HG03095 (cell line): ENCODE data around the gene EOLA1.
"Not testable (repeated sequence)": the region's sequence is repeated elsewhere in the genome, so short reads cannot be mapped to it uniquely, and the experiment has no call there.

Experiments
- ATAC-seq: cut with Tn5 transposase; IDR thresholded peaks from one replicate; pipeline ENCODE4 v1.9.1; 2021; ENCODE audit warnings: moderate library complexity; ENCODE audit not compliant: unreplicated experiment

EOLA1 gene

DNA sequence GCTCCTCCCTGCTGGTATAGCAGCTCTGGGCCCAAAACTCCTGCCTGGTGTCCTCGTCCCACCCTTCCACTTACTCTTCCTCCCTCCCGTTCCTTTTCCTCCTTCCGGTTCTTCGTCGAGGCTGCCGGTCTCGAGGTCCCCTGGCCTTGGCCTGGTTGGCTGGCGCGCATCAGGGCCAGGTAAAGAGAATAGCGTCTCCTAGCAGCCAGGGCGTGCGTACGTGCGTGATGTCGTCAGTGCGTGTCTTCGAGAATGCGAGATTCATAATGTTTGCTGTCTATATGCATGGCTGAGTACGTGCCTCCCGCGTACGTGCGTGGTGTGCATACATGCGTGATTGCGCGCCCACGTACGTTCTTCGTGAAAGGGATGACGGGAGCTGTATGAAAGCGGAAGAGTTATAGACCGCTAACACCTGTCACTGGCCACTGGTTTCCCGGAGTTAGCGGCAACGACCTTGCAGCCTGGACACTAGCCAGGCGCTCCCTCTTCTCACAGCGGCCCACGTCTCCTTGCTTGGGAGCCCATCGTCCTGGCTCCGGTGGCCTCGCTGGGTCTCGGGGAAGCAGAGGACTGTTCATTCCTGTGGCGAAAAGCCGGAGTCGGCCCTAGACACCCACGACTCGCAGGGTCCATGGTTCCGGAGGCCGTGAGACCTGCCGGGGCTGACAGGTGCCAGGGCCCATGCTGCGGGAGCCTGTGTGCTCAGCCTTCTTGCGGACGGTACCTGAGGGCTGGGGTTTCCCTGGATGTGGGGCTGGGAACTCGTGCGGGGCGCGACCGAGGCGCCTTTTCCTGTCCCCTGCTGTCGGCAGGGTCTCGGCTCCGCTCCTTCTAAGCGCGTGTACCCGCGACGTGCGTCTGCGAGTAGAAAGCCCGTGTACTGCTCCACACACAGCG, at the start of gene EOLA1:
Gene EOLA1 (plus strand): TSS at position 392 of the 900 bp plus-strand sequence. CDS start 4,619 bp downstream, outside the sequence.
- peak; percentile 73 for ATAC-seq

DNA sequence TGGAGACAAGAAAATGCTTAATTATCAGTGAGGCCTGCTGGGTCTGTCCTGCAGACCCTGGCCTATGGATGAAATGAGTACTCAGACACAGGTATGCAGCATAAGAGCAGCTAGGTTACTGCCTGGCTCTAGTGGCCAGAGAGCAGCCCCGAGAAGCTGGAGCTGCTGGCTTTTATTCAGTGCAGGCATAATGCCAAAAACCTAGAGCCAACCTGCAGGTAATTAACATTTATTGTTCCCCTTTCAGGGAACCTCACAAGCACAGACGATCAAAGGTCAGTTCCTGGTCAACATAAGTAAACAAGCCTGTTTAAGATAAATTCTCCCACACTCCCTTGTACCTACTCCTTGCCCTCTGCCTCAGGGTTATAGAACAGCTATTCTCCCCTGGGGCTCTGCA, 49.0 kb upstream of the EOLA1 start:
- ATAC-seq: no peak

DNA sequence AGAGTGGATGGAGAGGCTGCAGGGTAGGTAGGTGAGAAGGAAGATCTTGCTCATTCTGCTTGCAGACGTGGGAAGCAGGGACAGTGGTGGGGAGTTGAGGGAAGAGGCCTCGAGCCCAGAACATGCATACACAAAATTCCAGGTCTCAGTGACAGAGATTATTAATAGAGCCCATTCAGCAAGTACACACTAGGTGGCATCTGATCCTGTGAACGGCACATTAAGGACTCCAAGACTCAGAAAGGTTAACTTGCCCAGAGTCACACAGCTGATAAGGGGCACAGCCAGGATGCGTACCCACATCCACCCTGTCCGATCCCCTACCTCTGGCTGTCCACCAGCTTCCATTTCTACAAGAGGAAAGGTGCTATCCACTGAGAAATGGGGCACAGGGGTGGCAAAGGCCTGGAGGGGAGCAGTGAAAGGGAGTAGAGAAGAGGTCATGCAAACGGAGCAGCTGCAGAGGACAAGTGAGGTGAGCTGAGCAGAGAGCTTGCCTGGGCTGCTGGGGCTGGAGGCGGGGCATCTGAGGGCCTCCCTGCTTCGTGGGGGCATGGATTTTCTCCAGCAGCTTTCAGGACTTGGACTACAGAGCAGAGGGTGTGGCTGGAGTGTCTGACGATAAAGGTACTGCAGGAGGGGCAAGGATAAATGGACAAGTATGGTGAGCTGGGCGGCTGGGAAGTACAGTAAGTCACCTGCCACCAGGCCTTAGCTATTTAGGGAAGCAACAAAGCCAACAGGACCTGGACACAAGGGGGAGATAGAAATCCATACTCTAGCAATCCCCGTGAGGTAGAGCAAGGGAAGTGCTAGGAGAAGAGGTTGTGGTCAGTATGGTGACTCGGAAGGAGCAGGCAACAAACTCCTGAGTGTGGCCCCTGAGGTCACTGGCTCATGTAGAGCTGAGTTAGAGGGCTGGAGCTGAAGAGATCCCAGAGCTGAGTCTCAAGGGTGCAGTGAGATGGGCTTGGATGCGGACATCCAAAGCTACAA, 46.9 kb upstream of the EOLA1 start:
- ATAC-seq: no peak

DNA sequence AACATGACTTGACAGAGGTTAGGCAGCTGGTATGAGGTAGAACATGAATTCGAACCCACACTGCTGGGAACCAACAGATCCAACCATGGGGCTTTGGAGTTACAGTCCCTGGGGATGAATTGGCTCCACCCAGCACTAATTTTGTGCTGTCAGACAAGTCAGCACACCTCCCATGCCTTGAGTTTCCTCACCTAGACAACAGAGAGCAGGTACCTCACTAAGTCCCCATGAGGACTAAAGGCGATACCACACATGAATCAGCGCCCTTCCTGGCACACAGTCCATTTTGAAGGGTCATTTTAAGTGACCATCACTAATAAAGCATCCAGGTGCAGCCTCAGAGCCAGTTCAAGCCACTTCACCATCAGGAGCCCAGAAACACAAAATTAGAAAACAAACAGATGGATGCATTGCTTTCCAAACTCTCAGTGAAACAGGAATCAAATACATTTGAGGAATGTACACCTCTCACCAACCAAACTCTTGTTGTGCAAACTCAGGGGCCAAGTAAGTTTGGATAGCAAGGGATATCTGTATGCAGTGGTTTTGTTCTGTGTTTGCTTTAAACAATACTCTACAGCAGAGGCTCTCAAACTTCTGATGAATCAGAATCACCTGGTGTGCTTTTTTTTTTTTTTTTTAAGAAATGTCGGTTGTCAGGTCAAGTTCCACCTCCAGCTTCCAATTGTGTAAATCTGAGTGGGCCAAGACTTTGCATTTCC, 45.8 kb upstream of the EOLA1 start:
- ATAC-seq: no peak

DNA sequence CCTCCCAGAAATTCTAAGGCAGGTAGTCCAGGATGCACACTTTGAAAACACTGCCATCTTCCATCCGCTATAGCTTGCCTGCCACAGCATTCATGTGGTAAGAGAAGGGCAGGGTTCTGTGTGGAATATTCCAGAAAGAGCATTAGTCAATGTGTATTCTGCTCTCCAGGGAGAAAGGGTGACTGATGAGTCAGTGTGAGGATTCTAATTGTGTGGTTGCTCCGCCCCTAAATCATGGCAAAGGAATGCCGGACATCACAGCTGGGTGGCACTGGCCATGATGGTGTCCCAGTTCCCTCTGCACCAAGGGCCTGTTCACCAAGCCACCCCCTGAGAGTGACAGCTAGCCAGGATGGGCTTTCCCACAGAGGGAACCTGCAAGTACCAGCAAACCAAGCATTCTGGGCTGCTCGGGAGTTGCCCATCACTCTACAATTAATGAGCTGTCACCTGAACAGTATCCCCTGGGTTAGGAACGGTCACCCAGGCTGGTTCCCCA, 45.2 kb upstream of the EOLA1 start:
- no peak for ATAC-seq

DNA sequence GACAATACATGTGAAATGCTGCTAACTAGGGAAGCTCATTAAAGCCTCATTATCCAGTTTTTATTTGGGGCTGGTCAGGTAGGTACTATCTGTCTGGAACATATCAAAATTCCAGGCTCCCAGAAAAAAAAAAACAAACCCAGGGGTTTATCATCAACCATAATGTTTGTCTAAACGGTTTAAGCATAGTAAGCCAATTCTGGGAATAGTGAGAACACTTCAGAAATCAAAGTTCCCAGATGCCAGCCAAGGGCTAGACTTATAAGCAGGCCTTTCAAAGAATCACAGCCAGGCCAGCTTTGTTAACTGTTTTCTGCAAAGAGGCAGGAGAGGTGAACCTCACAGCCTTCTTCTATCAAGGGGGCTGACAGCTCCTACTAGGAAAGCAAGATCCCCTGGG, 43.8 kb upstream of the EOLA1 start:
- no peak for ATAC-seq

DNA sequence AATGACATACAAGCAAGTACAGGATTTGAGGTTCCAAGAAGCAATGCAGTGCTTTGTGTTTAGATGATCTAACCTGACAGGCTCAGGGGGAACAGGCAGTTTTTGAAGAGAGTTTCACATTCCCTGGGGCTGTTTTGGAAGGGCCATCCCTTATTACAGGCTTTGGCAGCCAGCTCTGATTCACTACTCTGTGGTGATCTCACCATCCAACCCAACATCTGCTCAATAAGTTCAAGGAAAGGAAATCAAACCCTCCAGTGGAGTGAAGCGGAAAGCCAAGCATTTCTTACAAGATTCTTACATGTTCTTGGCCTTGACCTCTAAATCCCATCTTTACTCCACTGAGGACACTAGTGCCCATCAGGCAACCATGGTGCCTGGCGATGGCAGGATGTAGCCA, 43.2 kb upstream of the EOLA1 start:
- no peak for ATAC-seq

DNA sequence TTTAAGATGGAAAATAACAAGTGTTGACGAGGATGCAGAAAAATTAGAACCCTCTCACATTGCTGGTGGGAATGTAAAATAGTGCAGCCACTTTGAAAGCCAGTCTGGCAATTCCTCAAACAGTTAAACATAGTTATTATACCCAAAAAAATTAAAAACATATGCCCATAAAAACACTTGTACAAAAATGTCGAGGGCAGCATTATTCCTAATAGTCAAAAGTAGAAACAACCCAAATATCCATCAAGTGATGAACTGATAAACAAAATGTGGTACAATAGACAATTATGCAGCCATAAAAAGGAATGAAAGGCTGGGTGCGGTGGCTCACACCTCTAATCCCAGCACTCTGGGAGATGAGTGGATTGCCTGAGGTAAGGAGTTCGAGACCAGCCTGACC, 42.0 kb upstream of the EOLA1 start:
- ATAC-seq: no peak

DNA sequence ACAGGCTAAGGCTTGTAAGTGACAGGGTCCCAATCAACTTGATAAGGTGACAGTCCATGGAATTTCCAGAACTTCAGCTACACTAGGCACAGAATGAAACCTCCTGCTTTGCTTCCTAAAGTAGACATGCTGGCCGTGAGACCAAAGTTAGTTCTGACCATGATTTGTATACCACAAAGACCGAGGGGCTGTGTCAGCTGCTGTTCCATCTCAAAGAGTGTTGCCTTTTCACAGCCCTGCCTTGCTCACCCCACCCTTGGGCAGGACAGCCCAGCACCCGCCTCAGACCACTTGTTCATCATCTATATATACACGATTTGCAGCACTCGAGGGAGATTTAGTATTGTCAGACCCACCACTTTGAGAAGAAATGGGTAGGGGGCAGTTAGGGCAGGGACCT, 41.0 kb upstream of the EOLA1 start:
- no peak for ATAC-seq

DNA sequence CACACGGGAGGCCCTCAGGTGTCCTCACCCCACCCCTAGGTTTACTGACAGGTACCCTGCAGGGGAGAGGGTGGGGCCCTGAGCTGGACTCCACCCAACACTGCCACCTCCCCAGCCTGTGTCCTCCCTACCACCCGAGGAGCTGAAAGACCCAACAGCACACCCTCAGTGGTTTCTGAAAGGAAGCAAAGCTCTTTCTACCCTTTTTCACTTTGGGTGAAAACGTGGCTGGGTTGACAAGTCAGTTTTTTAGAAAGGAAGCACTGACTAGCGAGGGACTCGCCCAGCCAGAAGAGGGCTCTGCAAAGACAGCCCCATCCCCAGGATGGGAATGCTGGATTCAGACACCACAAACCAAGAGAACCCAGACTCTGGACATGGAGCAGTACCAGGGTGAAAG, 37.9 kb upstream of the EOLA1 start:
- ATAC-seq: not testable (repeated sequence)

DNA sequence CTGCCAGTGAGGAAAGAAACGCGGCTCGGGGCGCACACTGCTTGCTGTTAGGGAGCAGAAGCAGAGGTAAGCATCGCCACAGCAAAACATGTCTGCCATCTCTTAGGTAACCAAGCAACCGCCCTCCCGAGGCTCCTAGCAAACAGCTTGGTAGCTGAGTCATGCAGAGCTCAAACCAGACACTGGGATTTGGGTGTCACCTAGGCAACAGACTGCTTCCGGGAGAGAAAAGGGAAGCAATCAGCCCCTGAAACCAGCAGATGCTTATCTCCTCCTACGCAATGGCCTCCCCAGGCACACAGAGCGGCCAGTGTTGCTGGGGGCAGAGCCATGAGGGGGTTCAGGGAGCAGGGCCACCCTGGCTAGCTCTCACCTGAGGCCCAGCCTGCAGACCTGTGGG, 37.4 kb upstream of the EOLA1 start:
- ATAC-seq: peak; percentile 63

DNA sequence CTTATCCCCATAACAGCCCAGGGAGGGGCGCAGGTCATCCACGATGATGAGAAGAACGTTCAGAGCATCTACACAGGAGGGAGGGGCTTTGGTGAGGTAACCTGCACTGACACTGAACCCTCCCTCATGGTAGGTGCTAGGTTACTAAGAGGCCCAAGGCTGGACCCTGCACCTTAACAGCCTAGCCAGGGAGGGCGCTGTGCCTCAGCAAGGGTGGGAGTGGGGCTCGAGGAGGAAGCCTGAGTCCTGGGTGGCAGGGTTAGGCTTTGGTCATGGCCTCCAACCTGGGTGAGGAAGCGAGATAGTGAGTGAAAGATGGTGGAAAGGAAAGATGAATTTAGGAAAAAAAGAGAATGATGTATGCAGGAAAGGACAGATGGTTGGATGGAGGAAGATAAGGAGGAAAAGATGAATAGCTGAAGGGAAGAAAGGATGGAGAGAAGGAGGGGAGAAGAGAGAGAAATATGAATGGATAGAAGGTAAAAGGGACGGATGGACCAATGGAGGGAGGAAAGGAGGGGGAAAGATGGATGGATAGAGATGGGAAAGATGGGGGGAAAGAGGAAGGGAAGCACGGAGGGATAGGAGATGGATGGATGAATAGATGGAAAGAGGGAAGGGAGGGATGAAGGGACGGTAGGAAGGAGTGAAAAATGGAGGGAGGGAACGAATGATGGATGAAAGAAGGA, 36.4 kb upstream of the EOLA1 start:
- peak; percentile 42 for ATAC-seq

DNA sequence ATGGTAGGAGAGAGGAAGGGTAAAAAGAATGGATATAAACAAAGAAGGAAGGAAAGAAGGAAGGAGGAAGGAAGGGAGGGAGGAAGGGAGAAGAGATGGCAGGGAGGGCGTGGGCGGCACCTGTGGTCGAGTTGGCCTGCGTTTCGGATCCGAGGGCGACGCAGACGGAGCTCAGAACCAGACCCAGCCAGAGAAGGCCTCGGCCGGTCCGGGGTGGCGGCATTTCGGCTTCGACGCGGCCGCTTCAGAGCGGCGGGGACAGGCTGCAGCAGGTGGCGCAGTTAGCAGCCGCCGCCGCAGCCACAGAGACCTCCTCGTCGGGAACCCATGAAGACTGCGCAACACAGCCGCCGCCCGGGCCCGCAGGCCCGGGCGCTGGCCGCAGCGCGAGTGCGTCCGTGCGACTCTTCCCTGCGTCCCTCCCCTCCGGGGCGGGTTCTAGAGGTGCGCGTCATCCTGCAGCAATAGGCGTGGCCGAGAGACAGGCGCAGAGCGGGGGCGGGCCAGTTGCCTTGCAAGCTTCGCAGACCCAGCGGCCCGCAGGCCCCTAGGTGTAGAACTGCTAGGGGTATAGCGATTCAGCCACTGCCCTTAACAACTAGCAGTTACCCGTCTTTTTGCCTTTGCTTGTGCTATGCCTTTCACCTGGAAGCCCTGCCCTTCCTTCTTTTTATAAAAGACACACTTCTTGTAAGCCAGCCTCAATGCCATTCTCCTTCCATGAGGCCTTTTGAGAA, 35.7 kb upstream of the EOLA1 start, which contains the start of gene IDS:
Gene IDS (minus strand): TSS at position 392 of the 737 bp plus-strand sequence. CDS start 169 bp downstream, at position 223.
- ATAC-seq: peak; percentile 76

DNA sequence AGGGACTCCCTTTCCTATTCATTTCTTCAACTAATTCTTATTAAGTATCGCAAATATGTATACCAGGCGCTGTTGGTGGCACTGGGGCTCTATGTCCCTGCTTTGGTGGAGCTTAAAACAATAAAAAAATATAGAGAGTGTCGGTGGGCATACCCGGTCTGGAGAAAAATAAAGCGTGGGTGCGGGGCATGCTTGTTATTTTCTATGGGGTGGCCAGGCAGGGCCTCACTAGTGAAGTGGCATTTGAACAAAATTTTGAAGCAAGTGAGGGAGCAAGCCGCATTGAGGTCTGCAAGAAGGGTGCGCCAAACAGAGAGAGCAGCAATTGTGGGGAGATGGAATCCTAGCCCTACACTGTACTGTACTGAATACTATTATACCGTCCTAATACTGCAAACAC, 35.1 kb upstream of the EOLA1 start:
- ATAC-seq: no peak

DNA sequence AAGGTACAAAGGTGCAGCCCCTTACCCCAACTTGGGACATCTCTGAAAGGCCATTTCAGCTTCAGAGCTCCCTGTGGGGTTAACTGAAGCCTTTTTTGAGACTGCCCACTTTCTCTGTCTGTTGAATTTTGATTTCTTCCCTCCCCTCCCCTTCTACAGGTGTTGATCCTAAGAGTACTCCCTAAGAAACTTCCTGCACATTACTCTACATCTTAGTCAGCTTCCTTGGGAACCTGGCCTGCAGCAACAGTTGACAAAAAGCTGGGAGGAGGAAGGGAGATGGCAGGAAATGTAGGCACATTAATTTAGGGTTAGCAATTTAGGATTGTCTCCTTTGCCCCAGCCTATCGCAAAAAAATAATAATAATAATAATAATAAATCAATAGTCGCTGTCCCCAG, 34.5 kb upstream of the EOLA1 start:
- ATAC-seq: no peak

DNA sequence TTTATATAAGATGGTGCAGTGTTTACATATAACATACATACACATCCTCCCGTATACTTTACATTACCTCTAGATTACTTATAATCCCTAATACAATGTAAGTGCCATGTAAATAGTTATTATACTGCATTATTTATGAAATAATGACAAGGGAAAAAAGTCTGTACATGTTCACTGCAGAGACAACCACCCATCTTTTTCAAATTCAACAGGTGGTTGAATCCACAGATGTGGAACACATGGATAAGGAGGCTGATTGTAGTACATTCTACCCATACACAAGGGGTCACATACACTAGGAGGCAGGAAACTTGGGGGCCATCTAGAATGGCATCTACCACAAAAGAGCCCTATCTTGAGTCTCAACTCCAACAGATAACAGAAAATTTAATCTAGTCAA, 32.3 kb upstream of the EOLA1 start:
- ATAC-seq: no peak

DNA sequence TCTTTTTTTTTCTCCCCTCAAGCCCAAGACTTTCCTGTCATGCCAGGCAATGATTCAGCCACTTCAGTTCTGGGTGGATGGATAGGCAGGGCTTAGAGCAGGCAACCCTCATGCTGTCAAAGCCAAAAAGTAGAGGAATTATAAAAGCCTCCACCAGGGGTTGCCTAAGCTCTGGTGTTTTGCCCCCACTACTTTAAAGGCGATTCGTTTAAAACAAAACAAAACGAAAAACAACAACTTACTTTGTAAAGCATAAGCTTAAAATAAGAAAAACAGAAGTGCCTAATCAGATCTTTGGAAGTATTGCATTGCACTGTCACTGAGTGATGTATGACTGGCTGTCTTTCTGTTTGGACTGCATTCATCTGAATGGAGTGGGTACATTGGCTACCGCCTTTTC, 30.4 kb upstream of the EOLA1 start:
- ATAC-seq: no peak

DNA sequence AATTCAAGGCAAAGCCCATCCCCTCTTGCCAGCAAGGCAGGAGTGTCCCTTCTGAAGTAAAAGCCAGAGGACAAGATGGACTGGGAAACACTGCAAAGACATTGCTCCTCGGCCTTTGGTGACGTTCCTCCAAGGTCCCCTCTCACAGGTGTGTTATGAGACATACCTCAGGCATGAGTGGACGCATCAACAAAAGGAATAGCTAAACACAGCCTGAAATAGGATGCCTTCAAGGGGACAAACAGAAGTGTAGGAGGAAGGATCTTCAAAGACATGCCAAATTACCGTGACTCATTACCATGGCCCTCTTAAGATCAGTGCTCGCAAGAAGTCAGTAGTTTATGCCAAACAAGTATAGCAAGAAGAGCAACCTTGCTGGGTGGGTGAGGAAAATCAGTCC, 29.7 kb upstream of the EOLA1 start:
- ATAC-seq: no peak

DNA sequence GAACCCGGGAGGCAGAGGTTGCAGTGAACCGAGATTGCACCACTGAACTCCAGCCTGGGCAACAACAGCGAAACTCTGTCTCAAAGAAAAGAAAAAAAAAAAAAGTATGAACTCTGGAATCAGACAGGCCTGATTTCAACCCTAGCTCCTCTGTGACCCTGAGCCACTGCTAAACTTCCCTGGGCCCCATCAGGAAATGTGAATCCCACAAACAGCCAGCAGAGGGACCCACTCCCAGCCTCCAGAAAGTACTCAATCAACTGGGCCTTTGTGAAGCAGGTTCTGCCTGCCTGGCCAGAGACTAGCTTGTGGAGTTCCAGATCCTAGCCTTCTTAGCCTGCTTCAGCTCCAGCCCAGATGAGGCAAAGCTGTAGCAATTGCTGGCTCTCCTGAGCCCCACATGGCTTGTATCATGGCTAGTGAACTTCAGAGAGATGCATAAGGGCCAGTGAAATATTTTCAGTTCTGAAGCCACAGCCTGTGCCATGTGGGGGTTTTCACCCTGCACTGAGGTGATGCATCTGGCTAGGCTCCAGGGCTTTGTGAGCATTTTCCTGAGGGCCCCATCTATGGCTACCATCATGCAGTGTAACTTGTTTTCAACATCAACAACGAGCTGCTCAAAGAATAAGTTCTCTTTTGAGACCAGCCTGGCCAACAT, 28.5 kb upstream of the EOLA1 start:
- ATAC-seq: peak; percentile 78
